HL-60 (cell line): ENCODE data around the gene SMYD5.
A peak's percentile ranks its signal among the peaks of the same experiment; 100 is the strongest.

Experiments used
- DNase-seq, 2 experiments: peaks; one replicate each; pipeline ENCODE4 v3.0.0-alpha.2; 2010 to 2020; ENCODE audit warnings: low read depth in 1 of 2, low spot score in 1 of 2
- H3K27ac ChIP-seq: fragments of 250-450 bp; sonication (Bioruptor Pico); replicated peaks from 2 replicates; pipeline ENCODE4 v1.5.1; 2020; ENCODE audit warnings: mild to moderate bottlenecking, moderate library complexity
- H3K27me3 ChIP-seq: fragments of 250-450 bp; sonication (Bioruptor Pico); 2 replicates; pipeline ENCODE4 v1.5.1; 2021; ENCODE audit warnings: mild to moderate bottlenecking, moderate library complexity; ENCODE audit not compliant: insufficient read depth, poor library complexity, severe bottlenecking
- H3K4me3 ChIP-seq: replicated peaks from 2 replicates; pipeline ENCODE4 v1.5.1; 2011; ENCODE audit warnings: mild to moderate bottlenecking, control low read depth, low read length; ENCODE audit not compliant: insufficient read depth
- CTCF ChIP-seq: IDR thresholded peaks from one replicate; pipeline ENCODE4 v1.5.1; 2011; ENCODE audit warnings: low read length, control low read depth, inconsistent platforms; ENCODE audit not compliant: insufficient read depth
- GABPA ChIP-seq: IDR thresholded peaks from 2 replicates; pipeline ENCODE4 v1.6.1; 2012; ENCODE audit warnings: low read depth
- POLR2AphosphoS5 ChIP-seq: IDR thresholded peaks from 2 replicates; pipeline ENCODE4 v1.6.1; 2012; ENCODE audit warnings: low read depth
- REST ChIP-seq: IDR thresholded peaks from 2 replicates; pipeline ENCODE4 v1.6.1; 2012; ENCODE audit warnings: low read depth; ENCODE audit not compliant: insufficient replicate concordance
- SPI1 ChIP-seq: IDR thresholded peaks from 2 replicates; pipeline ENCODE4 v1.6.1; 2012; ENCODE audit warnings: low read depth, mild to moderate bottlenecking, borderline replicate concordance

Gene SMYD5

DNA sequence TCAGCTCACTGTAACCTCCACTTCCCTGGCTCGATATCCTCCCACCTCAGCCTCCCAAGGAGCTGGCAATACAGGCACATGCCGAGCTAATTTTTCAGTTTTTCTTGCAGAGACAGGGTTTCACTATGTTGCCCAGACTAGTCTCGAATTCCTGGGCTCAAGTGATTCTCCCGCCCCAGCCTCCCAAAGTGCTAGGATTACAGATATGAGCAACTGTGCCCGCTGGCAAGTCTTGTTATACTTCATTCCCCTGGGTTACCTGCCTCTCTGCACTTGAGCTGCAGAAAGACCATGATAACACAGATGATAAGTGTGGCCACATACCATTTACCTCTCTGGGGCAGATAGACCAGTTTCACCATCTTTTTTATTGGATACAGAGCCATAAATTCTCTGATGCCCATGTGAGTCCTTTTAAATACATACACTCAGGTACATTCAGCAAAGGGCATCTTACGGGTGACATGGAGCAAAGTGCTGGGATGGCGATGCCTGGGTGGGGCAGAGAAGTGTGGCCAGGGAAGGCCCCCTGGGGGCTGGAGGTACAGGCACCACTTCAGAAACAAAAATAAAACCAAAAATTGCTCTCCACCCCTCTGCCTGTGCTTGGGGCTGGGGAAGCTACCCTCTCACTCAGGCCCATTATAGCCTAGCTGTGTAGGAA, 40.4 kb downstream of the SMYD5 start:
- Histone ChIP-seq H3K27me3 (no peaks in the 10 kb centered on the region), H3K27ac (no peak overlapping the region), H3K4me3 (no peak overlapping the region)
- TF ChIP-seq GABPA (no peak), POLR2AphosphoS5 (peak; percentile 9)
- no peak for DNase-seq

GRCh38 chr2:73255007-73255644, 41.1 kb downstream of the SMYD5 start:
- no peak for DNase-seq
- H3K27ac ChIP-seq = no peak overlapping the region
- no peaks in the 10 kb centered on the region for H3K27me3 ChIP-seq
- TF ChIP-seq CTCF (no peak), GABPA (no peak), SPI1 (no peak), REST (no peak), POLR2AphosphoS5 (peak; percentile 23; the same call in 1 of the 2 replicates)
- no peak overlapping the region for H3K4me3 ChIP-seq

DNA sequence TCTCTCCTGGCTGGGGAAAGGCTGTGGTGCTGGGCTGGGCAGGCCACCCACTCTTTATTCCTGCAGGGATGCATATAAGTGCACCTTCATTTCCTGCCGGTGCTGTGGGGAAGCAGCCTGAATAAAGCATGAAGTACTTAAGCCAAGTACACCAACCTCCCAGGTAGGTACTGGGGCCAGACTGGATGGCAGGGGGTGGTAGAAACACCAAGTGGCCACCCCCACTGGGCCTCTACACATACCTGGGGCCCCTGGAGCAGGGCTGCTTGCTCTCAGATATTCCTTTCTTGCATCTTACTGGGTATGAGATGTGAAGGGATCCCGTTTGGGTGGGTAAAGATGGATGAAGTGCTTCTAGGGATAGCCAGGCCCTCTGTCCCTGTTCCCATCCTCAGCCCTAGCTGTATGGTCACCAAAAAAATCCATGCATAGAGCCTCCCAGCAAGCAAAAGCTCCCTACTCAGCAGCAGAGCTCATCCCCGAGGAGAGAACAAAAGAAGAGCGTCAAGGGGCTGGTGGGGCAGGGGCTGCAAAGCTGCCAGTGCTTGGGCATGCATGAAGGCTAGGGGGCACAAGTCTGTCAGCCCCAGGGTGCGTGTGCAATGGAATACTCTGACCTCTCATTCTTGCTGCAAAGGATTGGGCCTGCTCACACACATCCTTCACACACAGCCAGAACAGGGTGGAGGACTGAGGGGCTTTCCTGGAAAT, 42.0 kb downstream of the SMYD5 start:
- Histone ChIP-seq H3K27ac (no peak overlapping the region), H3K27me3 (no peaks in the 10 kb centered on the region), H3K4me3 (no peak overlapping the region)
- no peak for TF ChIP-seq REST
- TF ChIP-seq POLR2AphosphoS5 = no peak; the same call in none of the 2 replicates
- no peak for TF ChIP-seq SPI1
- no peak for TF ChIP-seq GABPA
- no peak for TF ChIP-seq CTCF
- DNase-seq = no peak

DNA sequence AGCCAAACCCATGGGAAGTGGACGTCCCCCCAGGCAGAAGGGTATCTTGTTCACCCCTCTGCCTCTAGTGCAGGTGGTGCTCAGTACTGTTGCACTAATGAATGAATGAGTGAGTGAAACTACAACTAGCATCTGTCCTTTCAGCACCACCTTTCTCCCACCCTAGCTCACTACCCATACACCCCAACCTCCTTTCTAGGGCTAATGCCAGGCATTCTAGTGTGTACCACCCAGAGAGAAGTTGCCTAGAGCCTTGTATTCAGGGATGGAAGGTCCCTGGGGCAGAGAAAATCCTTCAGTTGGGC, 42.5 kb downstream of the SMYD5 start:
- TF ChIP-seq REST = peak; percentile 24
- TF ChIP-seq GABPA = no peak
- 0 out of 2 replicates have a peak, but pooled peaks have one; percentile 6 for TF ChIP-seq POLR2AphosphoS5
- TF ChIP-seq CTCF = no peak
- no peak for TF ChIP-seq SPI1
- no peaks in the 10 kb centered on the region for H3K27me3 ChIP-seq
- no peak for DNase-seq
- H3K27ac ChIP-seq = no peak overlapping the region
- no peak overlapping the region for H3K4me3 ChIP-seq
